Stimulated activated CD4-positive, alpha-beta T cell treated with anti-CD3 and anti-CD28 coated beads, Interleukin-1b, Interleukin-23, amount 100 ng/mL, for 24 hours (primary cell): ENCODE measurements around the gene CPTP.

ENCODE experiments used
- DNase-seq, 4 experiments: peaks; one replicate each; pipeline ENCODE4 v3.0.0-alpha.2; 2020; ENCODE audit warnings: low read depth in 4 of 4, low spot score in 1 of 4

The CPTP gene

DNA sequence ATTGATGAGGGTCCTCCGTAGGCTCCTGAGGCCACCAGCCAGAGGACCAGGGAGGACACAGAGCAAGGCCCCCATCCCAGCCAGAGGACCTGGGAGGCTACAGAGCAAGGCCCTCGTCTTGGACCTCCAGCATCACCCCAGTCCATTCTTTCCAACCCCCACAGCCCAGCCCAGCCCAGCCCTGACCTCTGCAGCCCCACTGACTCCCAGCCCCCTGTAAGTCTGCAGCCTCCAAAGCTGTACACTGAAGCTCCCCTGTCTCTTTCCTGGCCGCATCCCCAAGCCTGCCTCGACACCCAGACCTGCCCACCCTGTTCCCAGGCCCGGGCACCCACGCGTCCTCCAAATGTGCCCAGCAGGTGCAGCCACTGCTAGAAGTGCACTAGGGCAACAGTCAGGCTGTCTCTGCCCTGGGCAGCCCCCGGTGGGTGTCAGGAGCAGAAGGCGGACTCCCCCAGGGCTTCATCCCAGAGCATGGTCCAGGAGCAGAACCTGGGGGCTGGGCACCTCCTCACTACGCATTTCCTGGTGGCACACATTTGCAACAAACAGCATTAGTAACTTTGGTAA, 22.5 kb downstream of the CPTP start:
- DNase-seq, result no peak

DNA sequence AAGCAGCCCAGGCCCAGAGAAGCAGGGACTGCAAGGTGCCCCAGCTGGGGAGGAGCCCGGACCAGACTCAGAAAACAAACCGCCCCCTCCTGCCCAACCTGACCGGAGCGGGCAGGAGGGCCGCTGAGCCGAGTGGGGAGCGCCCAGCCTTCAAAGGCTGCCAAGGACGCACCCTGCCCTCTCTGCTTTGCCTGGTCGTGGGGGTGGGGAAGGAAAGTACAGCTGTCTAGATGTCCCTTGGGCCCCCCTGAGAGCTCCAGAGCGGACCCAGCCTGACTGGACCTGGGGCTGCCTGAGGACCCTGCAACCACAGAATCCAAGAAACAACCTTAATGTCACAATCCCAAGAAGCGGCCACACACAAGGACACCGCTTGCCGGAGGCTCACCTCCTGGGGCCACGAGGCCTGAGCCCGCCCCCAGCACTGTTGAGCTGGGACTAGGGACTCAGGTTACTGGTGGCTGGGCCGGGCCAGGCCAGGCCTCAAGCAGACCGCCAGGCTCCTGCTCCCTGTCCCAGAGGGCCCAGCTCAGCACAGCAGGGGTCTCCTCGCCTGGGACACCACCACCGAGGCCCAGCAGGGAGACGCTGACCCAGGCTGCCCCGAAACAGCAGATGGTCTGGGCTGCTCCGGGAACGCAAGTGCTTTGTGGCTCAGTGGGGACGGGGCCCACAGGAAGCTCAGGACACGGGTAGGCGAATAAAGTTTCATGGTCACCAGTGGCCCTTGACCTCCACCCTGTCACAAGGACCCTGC, 23.2 kb downstream of the CPTP start:
- DNase-seq, result no peak

DNA sequence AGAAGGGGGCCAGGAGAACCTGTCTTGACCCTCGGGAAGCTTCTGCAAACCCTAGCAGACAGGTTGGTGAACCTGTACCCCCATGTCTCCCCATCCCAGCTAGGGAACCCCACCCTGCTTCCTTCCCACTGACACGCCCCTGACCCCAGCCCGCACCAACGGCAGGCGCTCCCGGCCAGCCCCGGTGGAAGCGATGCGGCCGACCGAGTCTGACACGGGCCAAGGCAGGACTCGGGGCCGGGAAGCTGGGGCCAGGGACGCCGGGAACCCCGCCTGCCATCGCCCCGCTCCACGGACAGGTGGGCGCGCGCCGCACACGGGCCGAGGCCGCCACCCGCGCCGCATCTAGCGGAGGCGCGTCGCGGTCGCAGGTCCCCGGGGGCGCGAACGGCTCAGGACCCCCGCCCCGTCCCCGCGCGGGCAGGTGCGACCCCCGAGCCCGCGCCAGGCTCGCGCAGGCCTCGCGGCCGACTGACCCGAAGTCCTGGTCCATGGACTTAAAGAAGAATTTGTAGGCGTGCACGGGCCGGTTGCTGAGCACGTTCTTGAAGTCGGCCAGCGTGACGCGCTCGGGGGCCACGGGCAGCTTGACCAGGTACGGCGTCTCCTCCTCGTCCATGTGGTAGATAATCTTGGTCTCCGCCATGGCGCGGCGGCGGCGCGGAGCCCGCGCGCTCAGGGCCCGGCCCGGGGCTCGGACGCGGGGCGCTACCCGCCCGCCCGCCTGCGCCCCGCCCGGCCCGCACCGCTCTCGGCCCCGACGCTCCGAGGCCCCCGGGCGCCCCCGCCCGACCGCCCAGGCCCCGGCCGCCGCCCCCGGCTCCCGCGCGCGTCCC, 24.0 kb downstream of the CPTP start:
- DNase-seq, result no peak

DNA sequence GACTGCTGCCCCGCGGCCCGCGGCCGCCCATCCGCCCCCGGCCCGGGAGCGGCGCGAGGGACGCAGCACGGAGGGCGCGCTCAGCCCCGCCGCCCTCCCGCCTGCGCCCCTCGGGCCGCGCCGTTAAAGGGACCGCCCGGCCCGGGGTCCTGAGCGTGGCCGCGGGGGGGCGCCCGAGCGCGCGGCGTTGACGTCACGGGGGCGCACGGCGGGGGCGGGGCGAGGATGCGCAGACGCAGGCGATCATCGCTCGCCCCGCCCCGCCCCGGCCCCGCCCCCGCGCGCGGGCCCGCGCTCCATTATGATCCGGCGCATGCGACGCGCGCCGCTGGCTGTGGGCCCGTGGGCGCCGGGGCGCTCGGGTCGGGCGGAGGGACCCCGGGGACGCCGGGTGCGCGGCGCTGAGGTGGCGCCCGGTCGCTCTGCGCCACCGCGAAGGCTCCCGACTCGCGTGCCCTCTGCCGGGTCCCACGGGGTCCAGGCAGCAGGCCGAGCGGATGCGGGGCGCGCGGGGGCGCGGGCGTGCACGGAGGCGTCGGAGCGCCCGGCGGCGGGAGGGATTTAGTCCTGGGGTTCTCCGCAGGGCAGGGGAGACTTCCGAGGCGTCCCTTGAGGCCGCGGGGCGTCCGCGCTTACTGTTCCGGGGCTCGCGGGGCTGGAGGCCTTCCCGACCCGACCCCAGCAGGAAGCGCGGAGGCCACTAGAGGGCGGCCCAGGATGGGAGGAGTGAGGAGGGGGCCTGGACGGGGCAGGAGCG, 24.8 kb downstream of the CPTP start, which contains the start of gene DVL1:
DVL1 (minus strand) TSS at position 163 of the 757 bp plus-strand sequence. CDS start 353 bp downstream, outside the sequence.
- peak in 3 of 4 experiments; percentile 50 to 64 (median 59) for DNase-seq

DNA sequence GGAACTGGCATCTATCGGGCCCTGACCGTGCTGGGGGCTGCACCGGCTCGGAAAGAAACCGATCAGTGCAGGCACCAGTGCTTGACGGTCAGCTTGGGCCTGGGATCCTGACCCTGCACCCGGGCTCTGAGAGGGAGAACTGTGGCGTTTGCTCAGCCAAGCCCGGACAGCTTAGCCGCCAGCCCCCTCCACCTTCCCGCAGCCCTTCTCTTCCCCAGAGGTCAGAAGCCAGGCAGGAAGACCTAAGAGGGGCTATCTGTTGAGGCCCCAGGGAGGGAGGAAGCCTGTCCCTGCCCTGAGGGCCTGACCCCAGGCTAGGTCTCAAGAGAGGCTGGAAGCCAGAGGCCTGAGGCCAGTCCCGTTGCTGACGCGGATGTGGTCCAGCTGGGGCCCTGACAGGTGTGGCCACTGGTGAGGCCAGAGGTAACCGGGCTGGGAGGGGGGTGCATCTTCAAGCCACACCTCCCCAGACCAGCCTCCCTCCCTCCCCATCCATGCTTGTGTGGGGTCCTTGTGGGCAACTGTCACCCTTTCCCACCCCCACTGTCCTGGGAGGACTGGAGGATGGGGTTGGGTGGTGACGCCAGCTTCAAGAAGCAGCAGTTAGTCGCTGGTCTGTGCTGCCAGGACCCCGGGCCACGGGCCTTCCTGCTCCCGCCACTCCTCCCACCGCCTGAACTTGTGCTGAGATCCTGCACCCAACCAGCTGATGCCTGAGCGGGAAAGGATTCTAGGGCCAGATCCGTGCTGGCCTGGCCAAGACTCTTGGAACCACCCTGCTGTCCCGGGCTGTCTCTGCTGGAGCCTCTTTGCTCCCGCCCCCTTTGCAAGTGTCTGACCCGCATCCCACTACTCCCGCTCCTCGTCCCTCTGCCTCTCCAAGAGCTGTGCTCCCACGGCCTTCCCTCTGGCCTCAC, 27.2 kb downstream of the CPTP start:
- DNase-seq, result no peak

DNA sequence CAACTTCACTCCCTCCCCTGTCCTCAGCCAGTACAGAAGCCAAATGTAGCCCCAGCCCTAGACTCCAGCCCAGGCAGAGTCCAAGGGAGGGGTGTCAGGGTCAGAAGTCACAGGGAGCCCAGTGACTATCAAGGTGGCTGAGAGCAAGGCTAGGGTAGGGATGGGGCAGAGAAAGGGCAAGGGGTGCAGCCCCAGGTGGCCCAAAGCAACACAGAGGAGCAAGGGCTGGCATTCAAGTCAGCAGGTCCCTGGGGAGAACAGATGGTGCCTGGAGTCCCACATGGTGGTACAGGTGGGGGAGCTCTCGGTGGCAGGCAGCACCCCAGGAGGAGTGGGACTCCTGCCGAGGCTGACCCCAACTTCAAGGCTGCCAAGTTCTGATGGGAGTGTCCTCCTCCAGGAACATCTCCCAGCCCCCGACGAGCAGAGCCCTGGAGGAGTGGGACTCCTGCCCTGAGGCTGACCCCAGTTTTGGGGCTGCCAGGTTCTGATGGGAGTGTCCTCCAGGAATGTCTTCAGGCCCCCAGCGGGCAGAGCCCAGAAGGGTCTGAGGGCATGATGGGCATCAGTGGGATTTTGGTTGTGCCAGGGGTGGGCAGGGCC, 28.3 kb downstream of the CPTP start:
- DNase-seq, result no peak

DNA sequence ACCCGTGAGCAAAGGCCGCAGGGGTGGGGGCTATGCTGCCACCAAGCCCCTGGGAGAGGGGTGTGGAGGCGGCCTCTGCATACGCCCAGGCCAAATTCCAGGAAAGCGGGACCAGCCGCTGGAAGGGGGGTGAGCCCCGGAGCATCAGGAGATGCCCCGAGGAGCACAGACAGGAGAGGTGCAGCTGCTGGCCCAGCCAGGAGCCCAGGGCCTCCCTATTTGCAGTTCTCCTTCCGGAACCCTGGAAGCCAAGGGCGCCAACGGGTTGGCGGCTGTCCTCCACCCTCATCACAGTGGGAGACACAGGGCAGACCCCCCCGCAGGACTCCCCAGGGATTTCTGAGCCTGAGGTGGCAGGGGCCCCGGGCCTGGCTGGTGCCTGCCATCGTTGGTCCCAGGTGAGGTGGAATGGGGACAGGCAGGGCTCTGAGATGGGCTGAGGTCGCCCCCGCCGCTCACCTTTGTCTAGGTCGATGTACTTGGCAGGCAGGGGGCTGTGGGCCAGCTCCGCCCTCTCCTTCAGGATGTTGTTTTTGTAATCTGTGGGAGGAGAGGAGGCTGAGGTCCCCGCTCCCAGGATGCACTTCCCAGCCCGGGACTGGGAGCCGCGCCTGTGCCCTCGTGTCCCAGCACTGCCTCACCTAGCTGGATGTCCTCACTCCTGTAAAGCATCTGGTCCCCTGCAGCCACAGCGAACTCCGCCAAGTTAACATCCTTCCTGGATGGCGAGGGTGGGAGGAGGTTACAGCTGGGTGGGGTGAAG, 29.0 kb downstream of the CPTP start:
- DNase-seq, result no peak

DNA sequence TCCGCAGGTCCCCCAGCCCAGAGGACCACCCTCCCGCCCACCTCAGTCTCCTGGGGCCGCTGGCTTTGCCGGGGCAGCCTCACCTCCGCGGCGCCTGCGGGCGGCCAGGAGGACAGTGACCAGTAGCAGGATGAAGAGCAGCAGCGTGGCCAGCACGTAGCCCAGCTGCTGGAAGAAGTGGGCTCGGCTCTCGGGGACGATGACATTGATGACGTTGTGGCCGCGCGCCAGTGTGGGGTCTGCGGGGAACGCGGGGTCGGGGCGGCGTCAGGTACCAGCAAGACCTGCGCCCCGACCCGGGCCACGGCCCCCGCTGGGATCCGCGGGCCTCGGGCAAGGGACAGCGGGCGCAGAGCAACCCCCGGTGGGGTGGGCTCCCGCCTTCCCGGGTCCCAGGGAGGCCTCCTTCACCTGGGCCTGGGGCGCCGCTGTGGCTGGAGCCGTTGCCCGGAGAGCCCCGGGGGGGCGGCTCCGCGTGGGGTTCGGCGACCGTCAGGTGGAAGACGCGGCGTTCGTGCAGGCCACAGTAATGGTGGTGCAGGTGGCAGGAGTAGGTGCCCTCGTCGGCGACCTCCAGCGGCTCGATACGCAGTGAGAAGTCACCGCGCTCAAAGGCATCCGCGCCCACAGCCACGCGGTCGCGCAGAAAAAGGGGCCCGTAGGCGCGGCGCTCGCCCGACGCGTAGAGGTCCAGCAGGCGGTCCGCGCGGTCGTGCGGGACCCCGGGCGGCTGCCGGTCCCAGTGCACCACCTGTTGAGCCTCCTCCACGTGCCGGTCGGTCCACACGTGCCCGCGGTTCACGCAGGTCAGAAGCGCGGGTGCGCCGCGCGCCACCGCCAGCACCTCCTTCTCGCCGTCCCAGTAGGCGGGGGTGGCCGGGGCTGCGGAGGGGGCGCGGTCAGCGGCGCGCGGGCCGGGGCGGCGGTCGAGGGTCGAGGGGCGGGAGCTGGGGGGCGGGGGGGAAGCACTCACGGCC, 30.0 kb downstream of the CPTP start:
- DNase-seq, result no peak

DNA sequence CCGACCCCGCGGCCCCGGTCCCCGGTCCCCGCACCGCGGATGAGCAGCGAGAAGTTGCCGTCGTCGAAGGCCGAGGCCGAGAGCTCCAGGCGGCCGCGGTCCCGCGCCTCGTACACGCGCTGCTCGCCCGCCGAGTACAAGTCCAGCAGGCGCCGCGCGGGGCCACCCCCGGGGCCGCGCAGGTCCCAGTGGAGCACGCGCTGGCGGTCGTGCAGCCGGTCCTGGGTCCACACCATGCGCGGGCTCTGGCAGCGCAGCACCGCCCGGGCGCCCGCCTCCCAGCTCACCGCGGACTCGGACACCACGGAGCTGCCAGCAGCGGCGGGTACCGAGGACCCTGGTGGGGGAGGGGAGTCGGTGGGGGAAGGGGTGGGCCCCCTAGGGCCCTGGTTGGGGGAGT, 30.8 kb downstream of the CPTP start:
- DNase-seq, result no peak

DNA sequence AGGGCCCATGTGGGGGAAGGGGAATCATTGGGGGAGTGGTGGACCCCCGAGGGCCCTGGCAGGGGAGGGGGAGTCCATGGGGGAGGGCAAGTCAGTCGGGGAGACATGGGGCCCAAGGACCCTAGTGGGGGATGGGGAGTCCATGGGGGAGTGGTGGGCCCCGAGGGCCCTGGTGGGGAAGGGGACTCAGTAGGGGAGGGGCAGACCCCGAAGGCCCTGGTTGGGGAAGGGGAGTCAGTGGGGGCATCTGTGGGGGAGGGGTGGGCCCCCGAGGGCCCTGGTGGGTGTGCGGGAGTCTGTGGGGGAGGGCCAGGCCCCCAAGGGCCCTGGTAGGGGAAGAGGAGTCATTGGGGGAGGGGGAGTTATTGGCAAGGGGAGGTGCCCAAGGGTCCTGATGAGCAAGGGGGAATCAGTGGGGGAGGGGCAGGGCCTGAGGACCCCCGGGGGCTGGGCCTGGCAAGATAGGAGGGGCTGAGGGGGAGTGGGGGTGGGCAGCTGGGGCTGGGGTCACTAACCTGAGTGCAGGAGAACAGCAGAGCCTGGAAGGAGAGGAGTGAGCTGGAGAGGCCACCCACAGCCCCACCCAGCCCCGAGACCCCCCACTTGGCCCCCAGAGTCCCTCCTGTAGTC, 31.7 kb downstream of the CPTP start:
- DNase-seq, result no peak

DNA sequence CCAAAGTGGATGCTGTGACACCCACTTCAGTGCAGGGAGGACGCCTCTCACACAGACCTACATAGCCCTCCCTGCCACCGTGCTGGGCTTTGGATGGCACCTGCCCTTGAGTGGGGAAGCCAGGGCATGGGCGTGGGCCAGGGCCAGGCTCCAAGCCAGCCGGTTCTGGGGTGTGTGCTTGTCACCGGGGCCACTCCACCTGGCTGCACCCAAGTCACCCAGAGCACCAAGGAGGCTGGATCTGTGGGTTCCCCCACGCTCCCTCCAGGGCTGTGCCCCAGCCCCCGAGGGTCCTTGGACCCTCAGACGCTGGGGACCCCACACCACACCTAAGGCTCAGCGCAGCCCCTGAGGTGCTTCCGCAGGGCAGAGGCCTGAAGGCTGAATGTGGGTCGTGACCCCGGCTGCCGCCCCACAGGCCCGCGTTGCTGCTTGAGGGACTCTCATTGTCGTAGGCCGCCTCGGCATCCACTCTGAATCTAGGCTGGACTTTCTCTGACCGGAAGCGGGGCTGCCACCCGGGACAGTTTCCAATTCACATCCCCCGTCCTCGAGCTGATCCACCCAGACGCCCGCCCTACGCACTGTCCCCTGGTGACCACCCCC, 32.3 kb downstream of the CPTP start:
- no peak for DNase-seq

DNA sequence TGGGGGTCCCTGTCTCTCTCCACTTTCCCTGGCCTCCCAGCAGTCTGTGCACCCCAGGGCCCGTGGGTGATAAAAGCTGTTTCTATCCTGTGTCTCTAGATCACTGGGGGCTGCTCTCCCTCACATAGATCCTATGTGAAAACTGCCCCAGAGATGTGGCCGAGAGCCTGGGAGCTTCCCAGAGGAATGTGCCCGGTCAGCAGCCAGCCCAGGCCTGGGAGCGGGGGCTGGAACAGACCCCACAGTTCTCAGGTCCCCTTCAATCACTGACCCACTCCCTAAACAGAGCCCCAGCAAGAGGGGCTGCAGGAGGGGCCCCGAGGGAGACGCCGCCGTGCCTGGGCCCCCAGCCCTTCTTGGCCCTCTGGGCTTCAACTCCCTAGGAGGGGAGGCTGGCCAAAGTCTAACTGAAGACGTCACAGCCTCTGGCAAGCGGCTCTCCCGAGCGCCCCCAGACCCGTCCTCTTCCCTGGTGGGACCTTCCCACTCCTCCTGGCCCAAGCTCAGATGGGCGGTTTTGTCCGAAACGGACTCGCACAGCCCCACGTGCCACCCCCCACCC, 33.4 kb downstream of the CPTP start:
- DNase-seq, result no peak

DNA sequence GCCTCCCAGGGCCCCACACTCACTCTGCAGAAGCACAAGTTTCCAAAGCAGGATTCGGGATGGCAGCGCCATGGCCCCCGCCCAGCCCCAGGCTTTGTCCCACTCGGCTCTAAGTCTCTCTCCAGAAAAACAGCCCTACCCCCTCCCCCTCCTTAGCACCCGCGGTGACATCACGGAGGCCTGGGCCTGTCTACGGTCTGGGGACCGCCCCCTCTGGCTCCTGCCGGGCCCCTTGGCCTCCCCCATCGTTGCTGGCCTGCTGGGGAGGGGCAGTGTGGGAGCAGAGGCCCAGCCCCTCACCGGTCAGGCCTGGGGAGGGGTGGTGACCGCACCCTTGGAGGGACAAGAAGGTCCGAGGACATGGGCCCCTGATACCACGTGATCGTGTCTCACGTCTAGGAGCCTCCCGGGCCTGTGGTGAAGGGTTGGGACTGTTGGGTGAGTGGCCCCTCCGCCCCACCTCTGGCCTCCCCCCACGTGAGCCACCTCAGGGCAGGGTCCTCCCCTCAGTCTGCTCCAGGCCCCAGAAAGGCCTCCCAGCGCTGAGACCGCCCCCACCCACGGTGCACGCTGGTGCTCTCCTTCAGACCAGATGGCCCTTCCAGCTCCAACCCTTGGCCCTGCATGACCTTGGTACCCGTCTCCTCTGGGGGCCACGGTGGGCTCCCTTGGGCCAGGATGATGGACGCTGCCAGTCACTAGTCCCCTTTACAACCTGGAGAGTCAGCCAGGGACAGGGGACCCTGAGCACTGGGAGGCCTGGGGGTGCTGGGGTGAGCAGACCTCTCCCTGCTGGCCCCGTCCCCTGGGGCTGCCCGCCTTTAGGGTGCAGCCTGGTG, 34.0 kb downstream of the CPTP start, which contains the start of gene MXRA8:
MXRA8 (minus strand) TSS at position 123 of the 839 bp plus-strand sequence; CDS start at position 72, 51 bp downstream.
- DNase-seq, result no peak

DNA sequence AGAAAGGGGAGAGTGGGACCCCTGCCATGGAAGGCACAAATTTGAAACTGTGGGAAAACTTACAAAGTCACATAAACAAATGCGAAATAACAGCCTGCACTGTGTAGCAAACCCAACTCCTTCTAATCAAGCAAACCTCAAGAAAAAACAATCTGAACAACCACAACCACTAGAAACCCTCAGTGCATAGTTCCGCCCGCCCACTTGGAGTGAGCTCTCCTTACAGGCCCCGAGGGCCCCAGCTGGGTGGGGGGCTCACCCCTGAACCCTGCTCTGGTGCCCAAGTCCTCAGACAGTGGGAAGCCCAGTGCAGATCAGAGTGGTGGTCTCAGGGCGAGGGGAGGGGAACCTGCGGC, 34.7 kb downstream of the CPTP start:
- no peak for DNase-seq

DNA sequence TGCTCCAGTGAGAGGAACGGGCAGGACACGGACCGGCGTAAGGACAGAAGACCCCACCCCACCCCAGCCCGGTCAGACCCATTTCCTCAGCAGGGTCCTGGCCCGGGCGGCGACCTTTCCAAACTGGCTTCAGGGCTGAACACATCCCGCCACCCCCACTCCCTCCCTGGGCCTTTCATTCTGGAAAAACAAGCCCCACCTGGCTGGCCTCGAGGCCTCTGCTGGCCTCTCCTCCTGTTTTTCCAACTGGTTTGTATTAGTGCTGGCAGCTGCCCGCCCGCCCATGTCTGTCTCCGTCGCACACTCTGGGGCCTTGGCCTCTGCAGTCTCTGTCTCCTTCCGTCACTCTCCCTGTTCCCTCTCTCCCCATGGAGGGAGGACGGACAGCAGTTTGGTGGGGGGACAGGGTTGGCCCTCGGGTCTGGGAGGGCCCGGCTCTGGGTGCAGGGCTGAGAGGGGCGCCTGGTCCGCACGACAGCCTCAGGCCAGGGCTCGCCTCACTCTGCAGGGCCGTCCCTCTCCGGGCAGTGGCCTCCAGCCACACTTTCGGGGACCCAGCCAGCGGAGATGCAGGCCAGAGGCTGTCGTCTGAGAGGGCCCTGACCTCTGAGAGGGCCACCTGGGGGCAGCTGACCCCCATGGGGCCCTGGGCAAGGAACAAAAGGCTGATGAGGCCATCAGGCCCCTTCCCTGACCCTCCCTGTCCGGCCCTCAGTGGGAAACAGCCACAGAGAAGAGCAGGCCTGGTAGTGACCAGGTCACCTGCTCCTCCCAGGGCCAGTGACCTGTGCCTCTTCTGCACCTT, 35.3 kb downstream of the CPTP start:
- DNase-seq, result no peak
